Neural cell (in vitro differentiated cells): ENCODE measurements around the gene GCNT2. TPM values are rescaled to one million over a fixed set of nuclear protein-coding genes. Genes with fewer than 3 reads are reported as not detected.

Experiments
- H2AFZ ChIP-seq: fragments of 200-600, 300-800 bp; sonication (generic), shearing (Covaris generic); 2 replicates; pipeline ENCODE4 v1.6.0; 2014; ENCODE audit warnings: low read depth, mild to moderate bottlenecking, antibody characterized with exemption, low read length, moderate library complexity
- H3F3A ChIP-seq: fragments of 200-600 bp; shearing (Covaris generic); 2 replicates; pipeline ENCODE4 v1.6.1; 2016; ENCODE audit warnings: mild to moderate bottlenecking, moderate library complexity, mixed read lengths, antibody characterized with exemption, low read length; ENCODE audit not compliant: insufficient read depth, poor library complexity, severe bottlenecking
- H3K27ac ChIP-seq: fragments of 200-600, 300-800 bp; sonication (generic), shearing (Covaris generic); 2 replicates; pipeline ENCODE4 v1.5.1; 2014; ENCODE audit warnings: mild to moderate bottlenecking, low read length, moderate library complexity
- H3K27me3 ChIP-seq: fragments of 300-800, 200-600 bp; sonication (generic), shearing (Covaris generic); 2 replicates; pipeline ENCODE4 v1.6.0; 2014; ENCODE audit warnings: mild to moderate bottlenecking, low read depth, low read length, moderate library complexity; ENCODE audit not compliant: insufficient read depth
- H3K36me3 ChIP-seq: fragments of 300-800, 200-600 bp; sonication (generic), shearing (Covaris generic); 2 replicates; pipeline ENCODE4 v1.5.1; 2014; ENCODE audit warnings: mild to moderate bottlenecking, antibody characterized with exemption, low read length, moderate library complexity; ENCODE audit not compliant: insufficient read depth
- H3K4me2 ChIP-seq: fragments of 300-800, 200-600 bp; sonication (generic), shearing (Covaris generic); 2 replicates; pipeline ENCODE4 v1.6.0; 2014; ENCODE audit warnings: mild to moderate bottlenecking, low read length
- H3K4me3 ChIP-seq: fragments of 300-800, 200-600 bp; sonication (generic), shearing (Covaris generic); 2 replicates; pipeline ENCODE4 v1.5.1; 2014; ENCODE audit warnings: mild to moderate bottlenecking, low read length, moderate library complexity
- H3K79me2 ChIP-seq: fragments of 200-600 bp; shearing (Covaris generic); replicated peaks from 2 replicates; pipeline ENCODE4 v1.6.0; 2014; ENCODE audit warnings: mild to moderate bottlenecking, low read length, moderate library complexity; ENCODE audit not compliant: insufficient read depth
- H3K9ac ChIP-seq: fragments of 300-800, 200-600 bp; sonication (generic), shearing (Covaris generic); 2 replicates; pipeline ENCODE4 v1.6.1; 2016; ENCODE audit warnings: mild to moderate bottlenecking, low read length, mixed read lengths
- H3K9me2 ChIP-seq: fragments of 200-600 bp; shearing (Covaris generic); 2 replicates; pipeline ENCODE4 v1.6.1; 2016; ENCODE audit warnings: mild to moderate bottlenecking, low read length, mixed read lengths; ENCODE audit not compliant: insufficient read depth
- H3K9me3 ChIP-seq: fragments of 200-600, 300-800 bp; sonication (generic), shearing (Covaris generic); 2 replicates; pipeline ENCODE4 v1.6.1; 2016; ENCODE audit warnings: mild to moderate bottlenecking, mixed run types, low read length, moderate library complexity, mixed read lengths
- H4K20me1 ChIP-seq: fragments of 200-600 bp; shearing (Covaris generic); 2 replicates; pipeline ENCODE4 v1.6.1; 2016; ENCODE audit warnings: mild to moderate bottlenecking, mixed run types; ENCODE audit not compliant: insufficient read depth
- EP300 ChIP-seq: fragments of 450-650 bp; conservative IDR thresholded peaks from 2 replicates; pipeline ENCODE4 v1.6.1; 2014; ENCODE audit warnings: antibody characterized with exemption, mild to moderate bottlenecking, moderate library complexity; ENCODE audit not compliant: poor library complexity, severe bottlenecking
- EZH2 ChIP-seq: fragments of 200-600, 300-800 bp; shearing (Covaris generic), sonication (generic); IDR thresholded peaks from 2 replicates; pipeline ENCODE4 v1.6.1; 2014; ENCODE audit warnings: antibody characterized with exemption, low read length, borderline replicate concordance, mild to moderate bottlenecking; ENCODE audit not compliant: insufficient read depth, poor library complexity, severe bottlenecking
- MXI1 ChIP-seq: fragments of 450-650 bp; conservative IDR thresholded peaks from 2 replicates; pipeline ENCODE4 v1.6.1; 2014; ENCODE audit warnings: antibody characterized with exemption, mild to moderate bottlenecking; ENCODE audit not compliant: poor library complexity, severe bottlenecking
- POLR2AphosphoS5 ChIP-seq: IDR thresholded peaks from 2 replicates; pipeline ENCODE4 v1.6.1; 2012
- RAD21 ChIP-seq: fragments of 450-650 bp; conservative IDR thresholded peaks from 2 replicates; pipeline ENCODE4 v1.6.1; 2014; ENCODE audit warnings: antibody characterized with exemption, mild to moderate bottlenecking, moderate library complexity
- SMC3 ChIP-seq: fragments of 450-650 bp; conservative IDR thresholded peaks from 2 replicates; pipeline ENCODE4 v1.6.1; 2014; ENCODE audit warnings: antibody characterized with exemption, mild to moderate bottlenecking, moderate library complexity; ENCODE audit not compliant: poor library complexity
- TAF1 ChIP-seq: IDR thresholded peaks from 2 replicates; pipeline ENCODE4 v1.6.1; 2012; ENCODE audit warnings: low read depth
- polyA plus RNA-seq: library from polyadenylated mRNA; depleted of rRNA; stranded (reverse); fragments of >200 nt; gene quantifications from 2 replicates; pipeline ENCODE4 v1.2.3, GENCODE V29; 2014
- TF ChIP-seq, protein P1 (sequence below): IDR thresholded peaks from 2 replicates; pipeline ENCODE4 v1.6.1; 2012; ENCODE audit warnings: borderline replicate concordance
- TF ChIP-seq, protein P2 (sequence below): fragments of 450-650 bp; IDR thresholded peaks from 2 replicates; pipeline ENCODE4 v1.5.1; 2014; ENCODE audit warnings: antibody characterized with exemption, mild to moderate bottlenecking, moderate library complexity; ENCODE audit not compliant: poor library complexity, severe bottlenecking

The GCNT2 gene
- polyA plus RNA-seq, 1 donor from 2014 or later: 9.4 TPM

DNA sequence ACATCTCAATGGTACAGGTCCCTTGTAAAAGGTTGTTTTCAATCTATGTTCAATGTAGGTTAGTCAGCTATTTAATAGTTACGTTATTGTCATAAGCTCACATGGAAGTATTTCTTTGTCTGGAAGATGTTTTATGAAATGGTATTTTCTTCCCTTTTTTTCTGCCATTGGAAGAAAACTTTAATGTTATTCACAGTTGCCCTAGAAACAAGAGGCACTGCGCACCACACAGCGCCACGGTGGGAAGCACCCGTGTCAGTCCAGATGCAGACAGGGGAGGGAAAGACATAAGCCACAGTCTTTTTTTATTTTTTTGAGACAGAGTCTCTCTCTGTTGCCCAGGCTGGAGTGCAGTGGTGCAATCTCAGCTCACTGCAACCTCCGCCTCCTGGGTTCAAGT lies 82.1 kb downstream of the GCNT2 start:
- no peak overlapping the region for H3K4me2 ChIP-seq
- H3K27ac ChIP-seq: no peak overlapping the region
- no peaks in the 10 kb centered on the region for H3F3A ChIP-seq
- H4K20me1 ChIP-seq: no peaks in the 10 kb centered on the region
- H3K9me3 ChIP-seq: no peaks in the 10 kb centered on the region
- H3K4me3 ChIP-seq: no peak overlapping the region
- H3K27me3 ChIP-seq: no peaks in the 10 kb centered on the region
- TF ChIP-seq SMC3 (no peak), MXI1 (no peak), EP300 (no peak), POLR2AphosphoS5 (no peak), TAF1 (no peak), RAD21 (no peak), EZH2 (no peak)
- TF ChIP-seq, protein P1, sequence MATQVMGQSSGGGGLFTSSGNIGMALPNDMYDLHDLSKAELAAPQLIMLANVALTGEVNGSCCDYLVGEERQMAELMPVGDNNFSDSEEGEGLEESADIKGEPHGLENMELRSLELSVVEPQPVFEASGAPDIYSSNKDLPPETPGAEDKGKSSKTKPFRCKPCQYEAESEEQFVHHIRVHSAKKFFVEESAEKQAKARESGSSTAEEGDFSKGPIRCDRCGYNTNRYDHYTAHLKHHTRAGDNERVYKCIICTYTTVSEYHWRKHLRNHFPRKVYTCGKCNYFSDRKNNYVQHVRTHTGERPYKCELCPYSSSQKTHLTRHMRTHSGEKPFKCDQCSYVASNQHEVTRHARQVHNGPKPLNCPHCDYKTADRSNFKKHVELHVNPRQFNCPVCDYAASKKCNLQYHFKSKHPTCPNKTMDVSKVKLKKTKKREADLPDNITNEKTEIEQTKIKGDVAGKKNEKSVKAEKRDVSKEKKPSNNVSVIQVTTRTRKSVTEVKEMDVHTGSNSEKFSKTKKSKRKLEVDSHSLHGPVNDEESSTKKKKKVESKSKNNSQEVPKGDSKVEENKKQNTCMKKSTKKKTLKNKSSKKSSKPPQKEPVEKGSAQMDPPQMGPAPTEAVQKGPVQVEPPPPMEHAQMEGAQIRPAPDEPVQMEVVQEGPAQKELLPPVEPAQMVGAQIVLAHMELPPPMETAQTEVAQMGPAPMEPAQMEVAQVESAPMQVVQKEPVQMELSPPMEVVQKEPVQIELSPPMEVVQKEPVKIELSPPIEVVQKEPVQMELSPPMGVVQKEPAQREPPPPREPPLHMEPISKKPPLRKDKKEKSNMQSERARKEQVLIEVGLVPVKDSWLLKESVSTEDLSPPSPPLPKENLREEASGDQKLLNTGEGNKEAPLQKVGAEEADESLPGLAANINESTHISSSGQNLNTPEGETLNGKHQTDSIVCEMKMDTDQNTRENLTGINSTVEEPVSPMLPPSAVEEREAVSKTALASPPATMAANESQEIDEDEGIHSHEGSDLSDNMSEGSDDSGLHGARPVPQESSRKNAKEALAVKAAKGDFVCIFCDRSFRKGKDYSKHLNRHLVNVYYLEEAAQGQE: no peak
- TF ChIP-seq, protein P2, sequence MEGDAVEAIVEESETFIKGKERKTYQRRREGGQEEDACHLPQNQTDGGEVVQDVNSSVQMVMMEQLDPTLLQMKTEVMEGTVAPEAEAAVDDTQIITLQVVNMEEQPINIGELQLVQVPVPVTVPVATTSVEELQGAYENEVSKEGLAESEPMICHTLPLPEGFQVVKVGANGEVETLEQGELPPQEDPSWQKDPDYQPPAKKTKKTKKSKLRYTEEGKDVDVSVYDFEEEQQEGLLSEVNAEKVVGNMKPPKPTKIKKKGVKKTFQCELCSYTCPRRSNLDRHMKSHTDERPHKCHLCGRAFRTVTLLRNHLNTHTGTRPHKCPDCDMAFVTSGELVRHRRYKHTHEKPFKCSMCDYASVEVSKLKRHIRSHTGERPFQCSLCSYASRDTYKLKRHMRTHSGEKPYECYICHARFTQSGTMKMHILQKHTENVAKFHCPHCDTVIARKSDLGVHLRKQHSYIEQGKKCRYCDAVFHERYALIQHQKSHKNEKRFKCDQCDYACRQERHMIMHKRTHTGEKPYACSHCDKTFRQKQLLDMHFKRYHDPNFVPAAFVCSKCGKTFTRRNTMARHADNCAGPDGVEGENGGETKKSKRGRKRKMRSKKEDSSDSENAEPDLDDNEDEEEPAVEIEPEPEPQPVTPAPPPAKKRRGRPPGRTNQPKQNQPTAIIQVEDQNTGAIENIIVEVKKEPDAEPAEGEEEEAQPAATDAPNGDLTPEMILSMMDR: no peak
- H3K36me3 ChIP-seq: no peaks in the 10 kb centered on the region
- no peaks in the 10 kb centered on the region for H3K79me2 ChIP-seq
- H3K9ac ChIP-seq: no peak overlapping the region
- H3K9me2 ChIP-seq: no peaks in the 10 kb centered on the region
- no peak overlapping the region for H2AFZ ChIP-seq

DNA sequence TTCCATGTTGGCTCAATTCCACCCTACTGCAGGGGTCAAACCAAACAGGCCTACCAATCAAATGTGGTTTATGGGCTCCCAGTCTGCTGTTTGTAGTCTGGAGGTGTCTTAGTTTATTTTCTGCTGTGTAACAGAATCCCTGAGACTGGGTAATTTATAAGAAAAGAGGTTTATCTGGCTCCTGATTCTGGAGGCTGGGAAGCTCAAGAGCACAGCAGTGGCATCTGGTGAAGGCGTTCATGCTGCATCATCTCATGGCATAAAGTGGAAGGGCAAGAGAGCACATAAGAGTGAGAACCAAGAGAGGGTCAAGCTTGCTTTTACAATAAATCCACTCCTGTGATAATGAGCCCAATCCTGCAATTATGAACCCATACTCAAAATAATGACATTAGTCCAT lies 87.9 kb downstream of the GCNT2 start:
- no peak overlapping the region for H3K27ac ChIP-seq
- H3K9ac ChIP-seq: no peak overlapping the region
- no peaks in the 10 kb centered on the region for H3K36me3 ChIP-seq
- no peak overlapping the region for H2AFZ ChIP-seq
- no peaks in the 10 kb centered on the region for H3K9me2 ChIP-seq
- no peak overlapping the region for H3K4me3 ChIP-seq
- no peaks in the 10 kb centered on the region for H3K27me3 ChIP-seq
- TF ChIP-seq POLR2AphosphoS5 (no peak), SMC3 (no peak), TAF1 (no peak), RAD21 (no peak), MXI1 (no peak), EP300 (no peak), EZH2 (no peak)
- TF ChIP-seq, protein P2: no peak
- TF ChIP-seq, protein P1: no peak
- no peaks in the 10 kb centered on the region for H3F3A ChIP-seq
- H3K9me3 ChIP-seq: peaks cover 4% of the 10 kb centered on the region
- H3K4me2 ChIP-seq: no peak overlapping the region
- H4K20me1 ChIP-seq: no peaks in the 10 kb centered on the region
- H3K79me2 ChIP-seq: no peaks in the 10 kb centered on the region
